Retinal pigment epithelial cell (primary cell): ENCODE data around the gene CCNG1.

ENCODE experiments used
- DNase-seq: peaks from one replicate; pipeline ENCODE4 v3.0.0-alpha.2; 2010; ENCODE audit warnings: low read depth
- H3K4me3 ChIP-seq: 2 replicates; pipeline ENCODE4 v1.5.1; 2011; ENCODE audit warnings: mild to moderate bottlenecking, low read length, control low read depth, moderate library complexity
- TF ChIP-seq, protein P1 (sequence below): conservative IDR thresholded peaks from 2 replicates; pipeline ENCODE4 v1.5.1; 2011; ENCODE audit warnings: low read depth, low read length, control low read depth, inconsistent platforms

The CCNG1 gene

DNA sequence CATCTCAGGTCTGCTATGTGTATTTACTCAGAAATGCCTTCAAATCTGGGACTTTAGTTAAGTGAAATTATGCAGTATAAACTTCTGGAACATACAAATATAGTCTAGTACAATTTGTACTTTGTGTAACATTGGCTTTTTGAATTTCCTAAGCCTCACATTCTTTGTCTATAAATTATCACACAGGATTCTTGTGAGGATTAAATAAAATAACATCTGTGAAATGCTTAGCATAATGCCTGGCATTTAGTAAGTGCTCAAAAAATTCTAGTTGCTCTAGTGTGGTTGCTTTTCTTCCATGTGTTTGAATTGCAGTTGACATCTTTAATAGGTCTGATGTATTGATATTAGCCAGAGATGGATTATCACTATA lies 25.7 kb downstream of the CCNG1 start:
- TF ChIP-seq, protein P1, sequence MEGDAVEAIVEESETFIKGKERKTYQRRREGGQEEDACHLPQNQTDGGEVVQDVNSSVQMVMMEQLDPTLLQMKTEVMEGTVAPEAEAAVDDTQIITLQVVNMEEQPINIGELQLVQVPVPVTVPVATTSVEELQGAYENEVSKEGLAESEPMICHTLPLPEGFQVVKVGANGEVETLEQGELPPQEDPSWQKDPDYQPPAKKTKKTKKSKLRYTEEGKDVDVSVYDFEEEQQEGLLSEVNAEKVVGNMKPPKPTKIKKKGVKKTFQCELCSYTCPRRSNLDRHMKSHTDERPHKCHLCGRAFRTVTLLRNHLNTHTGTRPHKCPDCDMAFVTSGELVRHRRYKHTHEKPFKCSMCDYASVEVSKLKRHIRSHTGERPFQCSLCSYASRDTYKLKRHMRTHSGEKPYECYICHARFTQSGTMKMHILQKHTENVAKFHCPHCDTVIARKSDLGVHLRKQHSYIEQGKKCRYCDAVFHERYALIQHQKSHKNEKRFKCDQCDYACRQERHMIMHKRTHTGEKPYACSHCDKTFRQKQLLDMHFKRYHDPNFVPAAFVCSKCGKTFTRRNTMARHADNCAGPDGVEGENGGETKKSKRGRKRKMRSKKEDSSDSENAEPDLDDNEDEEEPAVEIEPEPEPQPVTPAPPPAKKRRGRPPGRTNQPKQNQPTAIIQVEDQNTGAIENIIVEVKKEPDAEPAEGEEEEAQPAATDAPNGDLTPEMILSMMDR = no peak
- no peak for DNase-seq
- no peak overlapping the region for H3K4me3 ChIP-seq

DNA sequence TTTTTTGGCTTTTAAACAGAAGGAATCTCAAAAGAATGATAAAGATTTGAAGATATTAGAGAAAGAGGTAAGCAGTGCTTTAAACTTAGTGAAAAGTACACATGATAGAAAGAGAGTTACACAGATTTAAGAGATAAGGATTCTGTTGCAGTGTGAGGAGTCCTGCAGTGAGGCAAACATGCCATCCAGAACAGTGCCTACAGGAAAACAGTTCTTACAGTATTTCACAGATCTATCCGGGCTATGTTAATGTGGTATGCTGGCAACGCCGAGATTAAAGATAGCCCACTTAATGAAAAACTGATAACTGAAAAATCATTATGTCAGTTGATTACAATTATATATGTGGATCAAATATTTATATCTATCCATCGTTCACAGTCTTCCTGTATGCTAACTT lies 30.3 kb downstream of the CCNG1 start:
- no peak overlapping the region for H3K4me3 ChIP-seq
- TF ChIP-seq, protein P1 = no peak

DNA sequence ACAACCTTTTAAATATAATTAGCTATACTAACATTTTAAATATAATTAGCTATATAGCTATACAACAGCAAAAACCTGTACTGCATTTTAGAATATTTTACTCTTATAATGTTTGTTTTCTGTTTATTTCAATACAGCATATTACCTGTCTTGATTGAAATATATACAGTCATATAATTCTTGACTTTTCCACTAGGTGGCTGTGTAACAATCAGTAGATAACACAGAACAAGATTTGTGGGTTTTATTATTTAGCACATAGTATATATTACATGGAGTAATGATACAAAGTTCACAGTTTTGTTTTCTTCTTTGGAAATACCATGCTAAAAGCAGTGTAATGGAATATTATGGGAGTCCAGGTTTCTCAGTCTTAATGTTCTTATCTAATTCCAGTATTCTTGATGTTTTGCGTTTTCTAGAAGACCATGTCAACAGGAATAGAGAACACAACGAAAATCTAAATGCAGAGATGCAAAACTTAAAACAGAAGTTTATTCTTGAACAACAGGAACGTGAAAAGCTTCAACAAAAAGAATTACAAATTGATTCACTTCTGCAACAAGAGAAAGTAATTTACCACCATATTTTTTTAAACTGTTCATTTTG lies 36.3 kb downstream of the CCNG1 start:
- DNase-seq = no peak
- H3K4me3 ChIP-seq = no peak overlapping the region
- TF ChIP-seq, protein P1 = no peak

More for the DNA sequence above, 30.3 kb downstream of the CCNG1 start:
- DNase-seq = no peak

DNA sequence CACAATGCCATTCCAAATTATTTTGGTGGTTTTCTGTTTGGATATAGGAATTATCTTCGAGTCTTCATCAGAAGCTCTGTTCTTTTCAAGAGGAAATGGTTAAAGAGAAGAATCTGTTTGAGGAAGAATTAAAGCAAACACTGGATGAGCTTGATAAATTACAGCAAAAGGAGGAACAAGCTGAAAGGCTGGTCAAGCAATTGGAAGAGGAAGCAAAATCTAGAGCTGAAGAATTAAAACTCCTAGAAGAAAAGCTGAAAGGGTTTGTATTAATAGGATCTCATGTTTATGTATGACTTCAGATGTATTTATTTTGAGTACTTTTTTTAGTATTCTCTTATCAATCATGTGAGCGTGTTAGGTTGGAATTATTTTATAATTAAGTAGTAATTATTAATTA lies 38.0 kb downstream of the CCNG1 start:
- H3K4me3 ChIP-seq = no peak overlapping the region
- DNase-seq = no peak
- TF ChIP-seq, protein P1 = no peak

DNA sequence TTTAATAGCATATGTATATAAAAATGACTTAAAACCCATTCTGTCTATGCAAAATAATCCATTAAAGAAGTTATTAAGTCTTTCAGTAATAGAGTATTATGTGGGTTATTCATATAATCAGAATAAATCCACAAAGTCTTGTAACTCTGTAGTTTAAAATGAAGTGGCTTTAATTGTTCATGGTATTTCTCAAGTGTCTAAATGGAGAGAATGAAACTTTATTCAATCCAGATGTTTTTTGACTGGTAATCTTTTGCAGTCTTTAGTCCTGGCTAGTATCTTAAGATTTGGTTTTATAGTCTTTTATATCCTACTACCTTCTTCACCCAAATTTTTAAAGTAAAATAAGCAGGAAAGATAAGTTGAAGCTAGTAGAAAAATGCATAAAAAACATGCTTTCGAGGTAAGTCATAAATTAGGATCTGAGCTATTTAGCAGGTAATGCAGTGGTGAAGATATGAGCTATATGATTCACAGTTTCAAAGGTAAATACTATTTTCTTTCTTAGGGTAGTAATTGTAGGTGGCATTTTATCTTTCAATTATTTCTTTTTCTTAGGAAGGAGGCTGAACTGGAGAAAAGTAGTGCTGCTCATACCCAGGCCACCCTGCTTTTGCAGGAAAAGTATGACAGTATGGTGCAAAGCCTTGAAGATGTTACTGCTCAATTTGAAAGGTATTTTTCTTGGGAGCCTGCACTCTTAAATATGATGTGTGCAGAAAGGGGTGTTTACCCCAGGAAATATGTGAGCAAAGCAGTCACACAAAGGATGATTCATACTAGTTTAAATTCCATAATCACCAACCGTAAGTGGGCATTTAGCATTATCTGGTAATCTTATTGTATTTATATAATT lies 41.0 kb downstream of the CCNG1 start:
- H3K4me3 ChIP-seq = no peak overlapping the region

DNA sequence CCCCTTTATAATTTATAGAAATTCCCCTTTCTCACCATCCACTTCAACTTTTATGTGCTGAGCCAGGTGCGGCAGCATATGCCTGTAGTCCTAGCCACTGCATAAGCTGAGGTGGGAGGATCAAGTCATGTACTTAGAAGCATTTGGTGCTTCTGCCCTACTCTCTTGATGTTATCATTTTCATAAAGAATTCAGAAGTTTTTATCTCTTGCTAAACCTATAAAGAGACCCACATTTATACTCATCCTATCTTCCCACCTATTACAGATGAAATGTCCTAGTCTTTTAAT lies 41.5 kb downstream of the CCNG1 start:
- no peak for DNase-seq
- H3K4me3 ChIP-seq = no peak overlapping the region
- TF ChIP-seq, protein P1 = no peak

More for the DNA sequence above, 41.0 kb downstream of the CCNG1 start:
- TF ChIP-seq, protein P1 = no peak
- no peak for DNase-seq
